ENCODE data around the gene MAP1LC3A. TPM values are rescaled to one million over a fixed set of nuclear protein-coding genes. Genes with fewer than 3 reads are reported as not detected.

Gene MAP1LC3A
- 6.3 and 7.8 TPM in 2 replicates for total RNA-seq

GRCh38 chr20:34558320-34559218 lies at the start of gene MAP1LC3A:
Gene MAP1LC3A, plus strand, starts transcription at chr20:34558718. Its CDS starts 151 bp downstream, at chr20:34558869.

DNA sequence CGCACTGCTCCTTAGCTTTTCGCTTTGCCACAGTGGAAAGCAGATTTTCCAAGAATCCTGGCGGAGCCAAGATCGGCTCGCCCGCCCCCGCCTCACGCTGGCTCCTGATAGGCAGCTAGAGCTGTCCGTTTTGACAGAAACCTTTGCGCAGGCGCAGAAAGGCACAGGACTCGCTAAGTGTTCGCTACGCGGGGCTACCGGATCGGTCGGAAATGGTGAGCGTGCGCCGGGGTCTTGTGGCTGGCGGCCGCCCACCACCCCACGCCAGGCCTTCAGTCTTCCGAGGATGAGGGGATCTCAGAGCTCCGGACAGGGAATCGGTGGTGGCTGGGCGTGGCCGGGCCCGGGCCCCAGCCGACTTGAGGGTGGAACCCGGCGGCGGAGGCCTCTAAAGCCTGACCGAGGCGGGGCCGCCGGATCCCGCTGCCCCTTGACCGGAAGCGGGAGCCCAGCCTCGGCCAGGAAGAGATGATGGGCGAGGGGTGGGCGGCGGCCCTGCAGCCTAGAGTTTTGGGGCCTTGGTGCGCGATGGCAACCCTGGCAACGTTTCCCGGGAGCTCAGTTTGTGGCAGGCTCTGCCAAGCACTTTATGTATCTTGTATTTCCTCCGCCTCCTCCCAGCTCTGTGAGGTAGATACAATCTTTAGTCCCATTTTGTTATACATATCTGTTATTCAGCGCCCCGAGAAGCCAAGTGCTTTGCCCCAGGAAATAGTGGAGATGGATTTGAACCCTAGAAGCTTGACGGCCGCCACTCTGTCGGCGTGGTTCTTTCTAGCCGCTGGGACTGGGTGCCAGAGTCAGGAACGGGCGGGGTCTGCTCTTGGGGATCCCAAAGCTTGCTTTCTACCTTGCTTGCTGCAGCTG lies 42.0 kb upstream of the MAP1LC3A start, which contains the start of gene DYNLRB1:
DYNLRB1 (plus strand) TSS at position 176 of the 867 bp plus-strand sequence; CDS start at position 213, 37 bp downstream.

Small RNA genes within 50 kb of the gene (small RNA-seq; reads per million reads assigned to genes)
- gene RF00019, result not detected

Other genes with a start within 250 kb of the MAP1LC3A start
- gene ITCH, start 195.4 kb upstream of the MAP1LC3A start, total RNA-seq, result 82.4 and 84.1 TPM in 2 replicates
- gene DYNLRB1, start 42.3 kb upstream of the MAP1LC3A start, total RNA-seq, result 61.6 and 74.7 TPM in 2 replicates
- gene PIGU, start 118.4 kb downstream of the MAP1LC3A start, total RNA-seq, result 17.0 and 19.1 TPM in 2 replicates
- gene TP53INP2, start 145.6 kb downstream of the MAP1LC3A start, total RNA-seq, result 6.5 and 8.6 TPM in 2 replicates

Measured in thoracic aorta endothelial cell (primary cell).